GM10847 (cell line): ENCODE data around the gene KCNQ1.

Experiments used
- POLR2A ChIP-seq: IDR thresholded peaks from 2 replicates; pipeline ENCODE4 v1.6.1; 2011; ENCODE audit not compliant: insufficient read length; ENCODE audit errors: extremely low read depth

Gene KCNQ1

GRCh38 chr11:2679011-2679676 lies 234.3 kb downstream of the KCNQ1 start:
- TF ChIP-seq POLR2A: no peak

GRCh38 chr11:2681408-2682145 lies 236.8 kb downstream of the KCNQ1 start:
- TF ChIP-seq POLR2A: no peak

- no peak for TF ChIP-seq POLR2A
These were observed 239.0 kb downstream of the KCNQ1 start for GRCh38 chr11:2683806-2684205.

- no peak for TF ChIP-seq POLR2A
These were observed 239.8 kb downstream of the KCNQ1 start for GRCh38 chr11:2684581-2684980.

GRCh38 chr11:2685051-2685450 lies 240.2 kb downstream of the KCNQ1 start:
- no peak for TF ChIP-seq POLR2A

- TF ChIP-seq POLR2A: no peak
These were observed 241.0 kb downstream of the KCNQ1 start for GRCh38 chr11:2685566-2686359.

GRCh38 chr11:2686360-2687222 lies 241.8 kb downstream of the KCNQ1 start:
- no peak for TF ChIP-seq POLR2A

GRCh38 chr11:2687223-2687530 lies 242.4 kb downstream of the KCNQ1 start:
- no peak for TF ChIP-seq POLR2A

- TF ChIP-seq POLR2A: no peak
These were observed 243.0 kb downstream of the KCNQ1 start for GRCh38 chr11:2687782-2688191.

GRCh38 chr11:2688381-2689231 lies 243.8 kb downstream of the KCNQ1 start:
- no peak for TF ChIP-seq POLR2A

- no peak for TF ChIP-seq POLR2A
These were observed 245.1 kb downstream of the KCNQ1 start for GRCh38 chr11:2689651-2690575.

- TF ChIP-seq POLR2A: no peak
These were observed 246.0 kb downstream of the KCNQ1 start for GRCh38 chr11:2690596-2691354.
